ENCODE results near the gene FRRS1L. TPM values are rescaled to one million over a fixed set of nuclear protein-coding genes. Genes with fewer than 3 reads are reported as not detected.

FRRS1L gene
- total RNA-seq, 4 donors from 2014 or later: 0.05 to 0.42 TPM; not detected in 2

- 97 to 100% methylated on average over 2 of the region's 2 CpGs for WGBS, 2 donors
- DNase-seq (ENCODE audit: low spot score in 2 of 2): no peak
- TF ChIP-seq POLR2A (IDR thresholded peaks at IDR 0.05): no peak
- TF ChIP-seq CTCF (IDR thresholded peaks at IDR 0.05): no peak
- no peak overlapping the region for H3K4me3 ChIP-seq (ENCODE audit: low read depth, poor library complexity, severe bottlenecking)
- intact Hi-C loops (cut with DNase I; ENCODE audit: low total_unique reads): no loop called here
Observed at GRCh38 chr9:109087795-109088194, 79.3 kb downstream of the FRRS1L start.

GRCh38 chr9:109086221-109086620 lies 80.8 kb downstream of the FRRS1L start:
- WGBS, 2 donors: 87 to 90% methylated on average over 3 of the region's 3 CpGs
- intact Hi-C loops (cut with DNase I; ENCODE audit: low total_unique reads): no loop called here
- TF ChIP-seq POLR2A (IDR thresholded peaks at IDR 0.05) (no peak), CTCF (IDR thresholded peaks at IDR 0.05) (no peak)
- no peak overlapping the region for H3K4me3 ChIP-seq (ENCODE audit: low read depth, poor library complexity, severe bottlenecking)
- no peak for DNase-seq (ENCODE audit: low spot score in 2 of 2)

- no peak for TF ChIP-seq POLR2A (IDR thresholded peaks at IDR 0.05)
- TF ChIP-seq CTCF (IDR thresholded peaks at IDR 0.05): no peak
- DNase-seq (ENCODE audit: low spot score in 2 of 2): no peak
- no peak overlapping the region for H3K4me3 ChIP-seq (ENCODE audit: low read depth, poor library complexity, severe bottlenecking)
- intact Hi-C loops (cut with DNase I; ENCODE audit: low total_unique reads): no loop called here
Observed at GRCh38 chr9:109085510-109085909, 81.5 kb downstream of the FRRS1L start.

- DNase-seq (ENCODE audit: low spot score in 2 of 2): no peak
- intact Hi-C loops (cut with DNase I; ENCODE audit: low total_unique reads): no loop called here
- no peak overlapping the region for H3K4me3 ChIP-seq (ENCODE audit: low read depth, poor library complexity, severe bottlenecking)
- 91 to 96% methylated on average over 4 of the region's 4 CpGs for whole genome bisulfite sequencing, 2 donors
- no peak for TF ChIP-seq POLR2A (IDR thresholded peaks at IDR 0.05)
Observed at GRCh38 chr9:109083813-109084405, 83.1 kb downstream of the FRRS1L start.

GRCh38 chr9:109083141-109083540 lies 83.9 kb downstream of the FRRS1L start:
- no peak for DNase-seq (ENCODE audit: low spot score in 2 of 2)
- intact Hi-C loops (cut with DNase I; ENCODE audit: low total_unique reads): no loop called here
- no peak overlapping the region for H3K4me3 ChIP-seq (ENCODE audit: low read depth, poor library complexity, severe bottlenecking)
- TF ChIP-seq POLR2A (IDR thresholded peaks at IDR 0.05): no peak
- no peak for TF ChIP-seq CTCF (IDR thresholded peaks at IDR 0.05)
- WGBS, 2 donors: 93% methylated on average over 7 of the region's 7 CpGs

- H3K4me3 ChIP-seq (ENCODE audit: low read depth, poor library complexity, severe bottlenecking): no peak overlapping the region
- DNase-seq (ENCODE audit: low spot score in 2 of 2): no peak
- WGBS, 2 donors: 72 to 78% methylated on average over 2 of the region's 2 CpGs
- intact Hi-C loops (cut with DNase I; ENCODE audit: low total_unique reads): no loop called here
- TF ChIP-seq POLR2A (IDR thresholded peaks at IDR 0.05): no peak
- TF ChIP-seq CTCF (IDR thresholded peaks at IDR 0.05): no peak
Observed at GRCh38 chr9:109082091-109082620, 84.9 kb downstream of the FRRS1L start.

Other genes starting within 250 kb of the FRRS1L start
- 10 to 100 TPM in 3 of 4 donors, 1 to 10 TPM in 1; 10.0 to 27.2 (median 19.1) TPM for gene ELP1, start 233.1 kb downstream of the FRRS1L start, total RNA-seq
- gene ABITRAM, start 232.8 kb downstream of the FRRS1L start, total RNA-seq: 10 to 100 TPM in 3 of 4 donors, 1 to 10 TPM in 1; 9.9 to 16.7 (median 10.1) TPM
- 10 to 100 TPM; 15.1 to 21.7 (median 17.6) TPM for gene CTNNAL1, start 153.8 kb downstream of the FRRS1L start, total RNA-seq
- gene TMEM245, start 47.3 kb downstream of the FRRS1L start, total RNA-seq: 10 to 100 TPM; 35.0 to 57.7 (median 51.1) TPM
- 10 to 100 TPM; 15.4 to 31.6 (median 21.6) TPM for gene EPB41L4B, start 153.8 kb upstream of the FRRS1L start, total RNA-seq

All from lower leg skin (tissue), 4 donors.